Measurements from ENCODE around the gene RNF8. TPM values are rescaled to one million over a fixed set of nuclear protein-coding genes. Genes with fewer than 3 reads are reported as not detected.

RNF8 gene
- total and polyA plus RNA-seq, 2 donors (not counting 3 experiments of a cell fraction or from before 2014, with no cell fraction given): 16.6 to 27.3 TPM

Small RNA genes lying within 50 kb of the gene (small RNA-seq; reads per million reads assigned to genes)
- not detected for gene RN7SL273P (ENCODE audit: insufficient read depth, insufficient read length, low read depth, low replicate concordance)

Other genes with a start within 250 kb of the RNF8 start
- gene PIM1, start 183.8 kb upstream of the RNF8 start, total RNA-seq: 10.5 and 11.3 TPM in 2 replicates
- 6.8 and 9.2 TPM in 2 replicates for gene PIM1, start 183.8 kb upstream of the RNF8 start, polyA plus RNA-seq
- 12.7 and 13.6 TPM in 2 replicates for gene TBC1D22B, start 96.2 kb upstream of the RNF8 start, total RNA-seq
- gene TBC1D22B, start 96.2 kb upstream of the RNF8 start, polyA plus RNA-seq: 11.1 and 13.1 TPM in 2 replicates
- gene TMEM217, start 95.8 kb upstream of the RNF8 start, total RNA-seq: 6.5 and 6.8 TPM in 2 replicates
- gene TMEM217, start 95.8 kb upstream of the RNF8 start, polyA plus RNA-seq: 15.8 and 27.5 TPM in 2 replicates
- 36.4 and 38.0 TPM in 2 replicates for gene CMTR1, start 79.2 kb downstream of the RNF8 start, total RNA-seq
- gene CMTR1, start 79.2 kb downstream of the RNF8 start, polyA plus RNA-seq: 16.9 and 19.5 TPM in 2 replicates
- gene CCDC167, start 145.9 kb downstream of the RNF8 start, total RNA-seq: 46.6 and 52.7 TPM in 2 replicates
- 84.8 and 105 TPM in 2 replicates for gene CCDC167, start 145.9 kb downstream of the RNF8 start, polyA plus RNA-seq